CD4-positive, alpha-beta T cell treated with Interleukin-6 at 100 ng/mL for 8 hours (primary cell): ENCODE results near the gene CILP.

Source experiments
- DNase-seq: peaks from one replicate; pipeline ENCODE4 v3.0.0-alpha.2; 2020; ENCODE audit warnings: mixed read lengths, low spot score

Gene CILP

GRCh38 chr15:65221697-65222096 is 10.4 kb upstream of the CILP start:
- no peak for DNase-seq

DNA sequence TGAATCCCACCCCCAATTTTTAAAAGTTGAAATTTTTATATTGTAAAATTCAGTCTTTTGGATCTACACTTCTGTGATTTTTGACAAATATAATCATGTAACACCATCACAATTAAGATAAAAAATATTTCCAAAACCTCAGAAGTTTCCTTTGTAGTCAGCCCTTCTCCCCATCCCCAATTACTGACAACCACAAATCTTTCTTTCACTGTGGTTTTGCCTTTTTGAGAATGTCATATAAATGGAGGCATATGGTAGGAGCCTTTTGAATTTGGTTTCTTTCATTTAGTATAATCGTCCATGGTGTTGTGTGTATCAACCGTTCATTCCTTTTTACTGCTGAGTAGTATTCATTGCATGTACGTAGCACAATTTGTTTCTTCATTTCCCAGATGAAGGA is 7.9 kb upstream of the CILP start:
- no peak for DNase-seq

GRCh38 chr15:65217526-65218482 is 6.5 kb upstream of the CILP start:
- no peak for DNase-seq

DNA sequence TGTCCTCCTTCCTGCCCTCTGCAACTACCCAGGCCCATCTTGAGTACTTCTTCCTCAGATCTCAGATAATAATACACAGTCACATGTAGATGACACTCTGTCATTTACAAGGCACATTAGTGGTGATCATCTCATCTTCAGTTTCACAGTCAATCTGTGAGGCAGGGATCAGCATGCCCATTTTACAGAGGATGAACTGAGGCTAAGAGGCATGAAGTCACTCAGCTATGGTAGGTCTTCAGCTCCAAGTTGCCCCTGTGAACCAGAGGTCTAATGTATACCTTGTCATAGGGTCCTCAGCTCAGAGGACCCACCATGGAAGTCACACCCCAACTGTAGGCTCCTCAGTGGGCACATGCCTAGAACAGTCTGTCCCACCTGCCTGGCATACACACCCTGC is 4.2 kb upstream of the CILP start:
- DNase-seq: no peak

DNA sequence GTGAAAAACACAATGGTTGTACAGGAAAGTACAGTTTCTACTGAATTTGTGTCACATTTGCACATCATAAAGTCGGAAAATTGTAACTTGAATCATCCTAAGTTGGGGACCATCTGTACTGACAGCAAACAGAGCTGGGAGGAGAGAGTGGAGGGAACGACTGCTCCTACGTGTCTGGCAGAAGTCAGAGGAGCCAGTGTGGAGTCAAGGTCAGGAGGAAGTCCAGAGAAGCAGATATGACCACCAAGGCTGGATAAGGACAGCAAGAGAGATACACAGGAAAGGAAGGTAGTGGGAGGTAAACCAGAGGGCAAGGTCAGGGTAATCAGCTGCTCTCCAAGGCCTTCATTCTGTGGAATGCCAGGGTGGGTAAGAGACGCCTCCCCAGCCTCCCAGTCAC is 2.7 kb upstream of the CILP start:
- DNase-seq: no peak

DNA sequence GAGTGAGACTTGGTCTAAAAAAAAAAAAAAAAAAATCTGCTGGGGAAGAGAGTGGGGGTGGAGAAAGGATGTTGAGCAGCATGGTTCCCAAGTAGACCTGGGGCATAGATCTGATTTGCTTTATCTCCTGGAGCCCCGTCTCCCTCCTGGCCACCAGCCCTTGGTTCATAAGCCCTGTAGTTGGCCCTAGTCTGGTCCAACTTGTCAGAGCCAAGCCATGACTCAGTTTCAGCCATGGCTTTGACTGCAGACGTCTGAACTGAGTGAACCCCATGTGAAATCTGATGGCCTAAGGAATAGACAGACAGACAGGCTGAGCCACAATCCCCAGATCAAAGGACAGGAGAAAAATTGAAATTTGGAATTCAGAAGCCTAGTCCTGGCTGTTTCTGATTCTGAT is 2.0 kb upstream of the CILP start:
- no peak for DNase-seq

DNA sequence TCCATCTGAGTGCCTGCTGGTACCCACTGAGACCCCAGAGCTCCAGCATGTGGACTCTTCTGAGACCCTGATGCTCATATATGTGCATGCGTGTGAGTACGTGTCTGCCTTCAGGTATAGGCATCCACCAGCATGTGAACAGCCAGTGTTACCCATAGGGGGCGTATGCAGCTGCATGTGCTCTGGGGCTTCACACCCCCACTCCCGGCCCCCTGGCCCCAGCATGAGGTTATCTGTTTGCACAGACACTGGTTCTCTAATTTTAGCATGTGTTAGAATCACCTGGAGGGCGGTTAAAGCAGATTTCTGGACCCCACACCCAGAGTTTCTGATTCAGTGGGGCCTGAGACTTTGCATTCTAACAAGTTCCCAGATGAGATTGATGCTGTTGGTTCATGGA is 824 bp upstream of the CILP start:
- DNase-seq: peak; percentile 8

- DNase-seq: no peak
Measured at GRCh38 chr15:65211482-65211982, 259 bp upstream of the CILP start.

DNA sequence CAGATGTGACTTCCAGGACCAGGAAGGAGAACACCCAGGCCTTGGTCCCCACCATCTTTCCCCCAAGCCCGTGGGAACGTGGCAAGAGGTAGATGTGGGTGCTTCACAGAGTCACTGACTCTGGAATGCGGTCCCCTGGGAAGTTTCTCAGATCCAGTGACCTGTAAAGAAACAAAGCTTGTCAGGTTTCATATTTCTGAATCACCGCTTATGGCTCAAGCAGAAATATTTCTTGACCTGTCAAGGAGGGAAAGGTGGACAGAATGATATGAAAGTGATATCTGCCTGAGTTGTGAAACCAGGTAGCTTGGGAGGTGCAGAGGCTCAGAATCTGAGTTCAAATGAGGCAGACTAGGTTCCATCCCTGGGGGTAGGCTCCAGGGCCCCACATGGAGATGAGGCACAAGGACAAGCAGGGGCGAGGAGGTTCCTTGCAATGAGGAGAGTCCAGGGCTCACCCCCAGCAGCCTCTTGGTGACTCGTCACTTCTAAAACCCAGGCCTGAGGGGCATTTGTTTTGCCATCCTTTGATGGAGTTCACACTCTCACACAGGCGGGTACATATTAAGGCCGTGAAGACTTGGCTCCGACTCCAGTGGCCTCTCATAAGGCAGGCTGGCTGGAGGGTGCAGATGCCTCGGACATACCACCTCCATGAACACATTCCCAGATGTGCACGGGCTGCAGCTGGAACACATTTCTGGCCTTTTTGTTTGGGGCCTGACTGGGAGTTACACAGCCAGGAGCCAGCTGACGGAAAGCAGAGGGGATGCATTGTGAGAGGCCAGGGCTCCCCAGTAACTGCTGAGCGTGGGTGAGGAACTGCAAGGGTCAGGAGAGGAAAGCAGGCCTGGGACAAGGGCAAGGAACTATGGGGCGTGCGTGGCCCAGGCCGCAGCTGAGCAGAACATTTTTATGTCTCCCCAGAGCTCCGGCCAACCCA is 1.3 kb downstream of the CILP start:
- DNase-seq: no peak

DNA sequence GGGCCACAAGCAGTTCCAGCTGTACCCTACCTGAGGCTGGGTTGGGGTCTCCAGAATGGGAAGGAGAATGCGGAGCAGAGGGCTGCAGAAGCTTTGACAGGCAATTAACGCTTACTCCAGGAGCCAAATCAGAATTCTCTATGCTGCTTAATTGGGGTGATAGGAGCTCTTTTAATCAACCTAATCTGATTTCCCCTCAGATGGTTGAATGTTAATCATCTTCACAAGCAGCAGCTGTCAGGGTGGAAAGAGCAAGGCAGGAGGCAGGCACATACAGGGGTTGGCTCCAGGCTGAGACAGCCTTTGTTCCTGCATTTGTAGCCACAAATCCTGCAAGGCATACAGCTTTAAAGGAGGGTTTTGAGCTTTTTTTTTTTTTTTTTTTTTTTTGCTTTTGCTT is 2.6 kb downstream of the CILP start:
- DNase-seq: no peak

DNA sequence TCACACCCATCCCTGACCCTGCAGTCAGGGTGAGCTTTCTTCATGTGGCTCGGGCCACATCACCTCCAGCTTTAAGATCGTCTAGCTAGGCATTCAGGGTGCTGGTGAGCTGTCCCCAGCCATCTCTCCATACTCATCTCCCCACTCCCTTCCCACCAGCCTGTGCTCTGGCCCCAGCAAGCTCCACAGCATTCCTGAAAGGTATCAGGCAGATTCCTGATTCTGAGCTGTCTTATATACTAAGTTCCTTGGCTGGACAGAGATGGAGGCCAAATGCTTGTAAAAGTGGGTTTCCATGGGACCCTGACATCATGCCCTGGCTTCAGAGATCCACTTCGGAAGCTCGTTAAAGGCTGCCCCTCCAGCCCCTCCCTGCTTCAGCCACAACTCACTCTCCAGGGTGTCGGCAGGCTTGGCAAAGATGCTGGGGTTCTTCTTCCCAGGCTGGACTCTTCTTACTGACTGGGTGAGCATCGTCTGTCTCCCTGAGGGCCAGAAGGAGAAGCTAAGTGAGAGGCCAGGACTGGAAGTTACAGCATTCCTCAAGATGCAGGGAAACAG is 3.9 kb downstream of the CILP start:
- no peak for DNase-seq

GRCh38 chr15:65206750-65207149 is 4.5 kb downstream of the CILP start:
- no peak for DNase-seq

GRCh38 chr15:65204931-65205660 is 6.2 kb downstream of the CILP start:
- DNase-seq: no peak

DNA sequence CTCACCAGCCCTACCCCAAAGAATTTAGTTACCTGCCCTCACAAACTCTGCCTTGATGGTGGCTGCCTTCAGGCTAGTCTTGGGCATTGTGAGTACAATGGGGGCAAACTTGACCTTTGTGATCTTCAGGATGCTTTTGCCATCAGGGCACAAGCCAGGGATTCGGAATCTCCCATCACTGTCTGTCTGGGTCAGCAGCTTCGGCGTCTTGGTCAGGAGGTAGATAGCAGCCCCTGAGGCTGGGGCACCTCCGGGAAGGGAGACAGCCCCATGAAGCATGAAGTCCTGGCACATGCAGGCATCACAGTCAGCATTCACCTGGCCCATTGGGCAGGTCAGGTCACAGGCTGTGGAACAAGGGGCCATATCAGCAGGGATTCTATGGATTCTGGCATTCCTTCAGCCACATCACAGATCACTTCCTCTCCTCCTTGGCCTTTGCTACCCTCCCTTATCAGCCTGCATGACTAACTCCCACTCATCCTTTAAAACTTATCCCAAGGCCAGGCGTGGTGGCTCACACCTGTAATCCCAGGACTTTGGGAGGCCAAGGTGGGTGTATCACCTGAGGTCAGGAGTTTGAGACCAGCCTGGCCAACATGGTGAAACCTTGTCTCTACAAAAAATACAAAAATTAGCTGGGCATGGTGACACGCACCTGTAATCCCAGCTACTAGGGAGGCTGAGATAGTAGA is 6.9 kb downstream of the CILP start:
- DNase-seq: no peak

GRCh38 chr15:65201918-65202317 is 9.4 kb downstream of the CILP start:
- no peak for DNase-seq

- no peak for DNase-seq
Measured at GRCh38 chr15:65198571-65198970, 12.7 kb downstream of the CILP start.

DNA sequence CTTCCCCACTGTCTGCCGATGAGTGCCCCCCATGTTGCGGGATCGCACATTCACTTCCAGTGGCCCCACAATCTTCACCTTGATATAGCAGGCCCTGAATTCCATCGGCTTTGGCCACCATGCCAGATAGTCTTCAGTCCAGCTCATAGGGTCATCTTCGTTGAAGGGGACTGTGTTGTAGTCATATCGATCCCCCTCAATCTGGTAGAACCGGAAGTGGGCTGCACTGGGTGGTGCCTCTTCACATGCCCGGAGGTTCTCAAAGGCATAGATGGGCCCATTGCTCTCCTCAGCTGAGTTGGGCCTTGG is 14.0 kb downstream of the CILP start:
- DNase-seq: no peak

GRCh38 chr15:65196637-65197336 is 14.5 kb downstream of the CILP start:
- no peak for DNase-seq

DNA sequence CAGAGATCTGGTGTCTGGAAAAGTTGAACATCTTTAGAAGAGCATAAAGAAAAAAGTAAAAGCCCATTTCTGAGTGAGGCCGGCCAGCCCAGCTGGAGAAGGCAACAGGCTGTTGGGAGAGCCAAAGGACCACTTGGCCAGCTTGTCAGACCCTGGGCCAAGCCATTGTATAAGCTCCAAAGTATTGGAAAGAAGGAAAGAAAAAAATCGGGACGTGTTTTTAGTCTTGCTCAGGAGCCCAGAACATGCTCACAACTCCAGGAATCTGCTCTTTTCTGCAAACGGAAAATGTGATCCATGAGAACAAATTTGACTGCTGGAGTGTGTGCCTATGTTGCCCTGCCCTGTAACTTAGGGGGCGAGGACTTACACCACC is 15.7 kb downstream of the CILP start:
- DNase-seq: no peak

DNA sequence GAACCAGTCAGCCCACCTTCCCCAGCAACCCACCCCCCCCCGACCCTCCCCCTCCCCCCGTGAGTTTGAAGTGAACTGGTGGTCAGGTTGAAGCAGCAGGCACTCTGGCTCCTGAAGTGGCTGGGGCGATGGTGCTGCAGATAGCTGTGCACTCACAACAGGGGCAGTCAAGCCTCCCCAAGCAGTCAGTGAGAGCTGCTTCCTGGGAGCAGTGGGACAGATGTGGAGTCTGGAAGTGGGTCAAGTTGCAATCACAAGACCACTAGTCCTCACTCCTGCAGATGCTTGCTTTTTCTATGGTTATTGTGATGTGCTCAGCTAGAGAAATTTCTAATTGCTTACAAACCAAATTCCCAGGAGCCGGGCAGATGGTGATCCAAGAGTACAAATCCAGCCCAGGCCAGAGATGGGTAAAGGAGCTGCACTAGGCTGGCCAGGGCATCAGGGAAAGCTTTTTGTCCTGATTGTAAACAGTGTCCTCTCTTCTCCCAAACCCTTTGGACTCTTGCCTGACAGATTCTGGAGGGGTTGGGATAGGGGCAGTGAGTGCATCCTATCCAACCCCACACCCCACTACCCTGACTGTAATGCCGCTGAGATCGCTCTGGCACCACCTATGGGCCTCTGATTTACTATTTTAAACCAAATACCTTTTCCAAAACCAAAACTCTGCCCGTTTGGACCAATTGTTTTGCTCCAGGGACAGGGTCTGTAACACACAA is 16.3 kb downstream of the CILP start:
- DNase-seq: no peak
